GM12872 (cell line): ENCODE results near the gene C4orf36.

Experiments used
- TF ChIP-seq, protein P1 (sequence below): IDR thresholded peaks from 3 replicates; pipeline ENCODE4 v1.5.1; 2011; ENCODE audit warnings: low read depth, mild to moderate bottlenecking, low read length, moderate library complexity; ENCODE audit not compliant: insufficient read depth

The C4orf36 gene

GRCh38 chr4:86910369-86910768 is 18.1 kb upstream of the C4orf36 start:
- TF ChIP-seq, protein P1, sequence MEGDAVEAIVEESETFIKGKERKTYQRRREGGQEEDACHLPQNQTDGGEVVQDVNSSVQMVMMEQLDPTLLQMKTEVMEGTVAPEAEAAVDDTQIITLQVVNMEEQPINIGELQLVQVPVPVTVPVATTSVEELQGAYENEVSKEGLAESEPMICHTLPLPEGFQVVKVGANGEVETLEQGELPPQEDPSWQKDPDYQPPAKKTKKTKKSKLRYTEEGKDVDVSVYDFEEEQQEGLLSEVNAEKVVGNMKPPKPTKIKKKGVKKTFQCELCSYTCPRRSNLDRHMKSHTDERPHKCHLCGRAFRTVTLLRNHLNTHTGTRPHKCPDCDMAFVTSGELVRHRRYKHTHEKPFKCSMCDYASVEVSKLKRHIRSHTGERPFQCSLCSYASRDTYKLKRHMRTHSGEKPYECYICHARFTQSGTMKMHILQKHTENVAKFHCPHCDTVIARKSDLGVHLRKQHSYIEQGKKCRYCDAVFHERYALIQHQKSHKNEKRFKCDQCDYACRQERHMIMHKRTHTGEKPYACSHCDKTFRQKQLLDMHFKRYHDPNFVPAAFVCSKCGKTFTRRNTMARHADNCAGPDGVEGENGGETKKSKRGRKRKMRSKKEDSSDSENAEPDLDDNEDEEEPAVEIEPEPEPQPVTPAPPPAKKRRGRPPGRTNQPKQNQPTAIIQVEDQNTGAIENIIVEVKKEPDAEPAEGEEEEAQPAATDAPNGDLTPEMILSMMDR: no peak

GRCh38 chr4:86909546-86910295 is 17.5 kb upstream of the C4orf36 start:
- TF ChIP-seq, protein P1: no peak

GRCh38 chr4:86908251-86908657 is 16.0 kb upstream of the C4orf36 start:
- TF ChIP-seq, protein P1: no peak

DNA sequence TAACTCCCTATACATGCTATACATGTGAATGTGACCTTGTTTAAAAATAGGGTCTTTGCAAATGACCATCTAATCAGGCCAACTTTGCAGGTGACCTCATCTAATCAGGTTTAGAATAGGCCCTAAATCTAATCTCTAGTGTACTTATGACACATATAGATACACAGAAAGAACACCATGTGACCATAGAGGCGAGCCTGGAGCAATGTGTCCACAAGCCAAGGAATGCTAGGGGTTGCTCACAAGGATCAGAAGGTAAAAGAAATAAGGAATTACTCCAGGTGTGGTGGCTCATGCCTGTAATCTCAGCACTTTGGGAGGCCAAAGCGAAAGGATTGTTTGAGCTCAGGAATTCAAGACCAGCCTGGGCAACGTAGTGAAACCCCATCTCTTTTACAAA is 9.6 kb upstream of the C4orf36 start:
- TF ChIP-seq, protein P1: no peak

GRCh38 chr4:86898562-86898961 is 6.3 kb upstream of the C4orf36 start:
- TF ChIP-seq, protein P1: peak; percentile 27; the same call in 1 of the 3 replicates

DNA sequence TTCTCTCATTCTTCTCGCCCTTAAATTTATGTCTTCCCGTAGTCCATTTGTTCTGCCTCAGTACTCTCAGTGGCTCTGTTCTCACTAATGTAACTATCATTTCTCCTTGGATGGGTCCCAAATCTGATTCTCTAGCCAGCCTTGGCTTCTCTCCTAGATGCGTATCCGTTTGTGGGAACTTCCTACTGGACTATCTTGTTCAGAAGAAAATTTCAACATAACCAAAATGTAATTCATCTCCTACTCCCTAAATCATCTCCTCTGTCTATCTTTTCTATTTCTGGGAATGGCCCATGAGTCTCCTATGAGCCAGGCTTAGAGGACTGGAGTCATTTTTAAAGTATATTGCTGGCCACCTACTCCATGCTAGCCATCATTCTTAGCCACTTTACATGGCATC is 4.4 kb upstream of the C4orf36 start:
- TF ChIP-seq, protein P1: no peak

DNA sequence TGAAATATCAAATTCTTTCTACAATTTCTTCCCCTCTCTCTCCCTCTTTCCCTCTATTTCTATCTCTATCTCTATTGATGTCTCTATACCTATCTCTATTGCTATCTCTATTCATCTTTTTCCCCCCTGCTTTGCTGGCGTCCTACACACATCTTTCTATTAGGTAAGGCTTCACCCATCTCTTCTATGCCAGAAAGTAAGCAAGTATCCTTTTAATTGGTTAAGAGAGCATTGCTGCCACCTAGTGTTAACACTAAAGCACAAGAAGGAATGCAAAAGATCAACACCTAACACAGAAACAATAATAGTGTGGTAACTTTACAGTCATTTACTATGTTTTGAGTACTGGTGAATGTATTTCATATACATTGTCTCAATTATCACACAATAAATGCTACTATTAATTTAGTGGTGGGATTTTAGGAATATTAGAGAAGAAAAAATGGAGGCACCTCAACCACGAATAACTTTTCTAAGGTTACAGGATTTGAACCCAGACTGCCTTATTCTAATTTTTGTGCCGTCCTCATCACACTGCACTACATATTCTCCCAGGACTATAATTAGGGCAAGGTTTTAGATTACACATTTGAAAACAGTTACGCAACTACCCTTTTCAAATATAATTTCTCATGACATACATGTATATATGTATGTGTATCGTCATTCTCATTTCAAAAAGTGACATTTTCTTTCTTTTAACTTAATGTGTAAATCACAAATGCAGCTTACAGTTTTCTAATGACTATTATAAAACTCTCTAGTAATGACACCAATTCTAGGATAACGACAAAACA is 3.7 kb upstream of the C4orf36 start:
- TF ChIP-seq, protein P1: peak; percentile 58
